GM18867 (cell line): ENCODE data around the gene COG7.
"Not testable (repeated sequence)": the region's sequence is repeated elsewhere in the genome, so short reads cannot be mapped to it uniquely, and the experiment has no call there.

Experiments used
- ATAC-seq: cut with Tn5 transposase; IDR thresholded peaks from one replicate; pipeline ENCODE4 v1.9.1; 2021; ENCODE audit warnings: mild to moderate bottlenecking, moderate library complexity; ENCODE audit not compliant: unreplicated experiment

The COG7 gene

DNA sequence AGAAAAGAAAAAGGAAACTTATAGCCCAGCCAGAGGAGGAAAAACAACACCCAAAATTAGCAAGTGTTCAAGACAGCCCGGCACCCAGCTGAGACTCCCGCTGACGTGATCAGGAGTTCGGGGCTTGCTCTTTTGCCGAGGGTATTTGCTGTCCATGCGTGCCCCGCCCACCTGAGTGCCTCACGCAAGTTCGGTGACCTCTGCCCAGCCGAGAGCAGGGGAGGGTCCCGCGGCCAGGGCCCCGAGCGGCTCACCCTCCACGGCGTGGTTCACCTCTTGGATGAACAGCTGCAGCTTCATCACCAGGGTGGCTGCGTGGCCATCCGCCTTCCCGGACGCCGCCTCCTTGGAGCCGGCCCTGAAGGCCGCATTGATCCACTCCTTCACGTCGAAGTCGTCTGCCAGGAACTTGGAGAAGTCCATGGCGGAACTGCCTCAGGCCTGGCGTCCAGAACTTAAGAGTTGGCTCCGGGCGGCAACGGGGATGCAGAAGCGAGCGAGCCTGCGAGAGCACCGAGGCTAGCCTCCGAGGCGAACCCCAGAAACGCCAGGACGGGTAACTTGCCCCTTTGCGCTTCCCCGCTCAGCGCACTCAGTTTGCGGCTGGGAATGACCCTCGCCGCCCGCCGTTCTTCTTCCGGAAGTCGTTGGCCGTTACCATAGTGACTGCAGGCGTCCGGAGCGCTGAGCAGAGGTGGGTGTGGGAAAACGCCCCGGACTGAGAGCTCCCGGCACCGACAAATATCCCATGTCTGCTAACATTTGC lies at the start of gene COG7:
COG7 (minus strand) TSS at position 618 of the 766 bp plus-strand sequence; CDS start at position 423, 195 bp downstream.
- peak; percentile 82 for ATAC-seq

GRCh38 chr16:23502466-23502865 lies 49.5 kb upstream of the COG7 start:
- no peak for ATAC-seq

DNA sequence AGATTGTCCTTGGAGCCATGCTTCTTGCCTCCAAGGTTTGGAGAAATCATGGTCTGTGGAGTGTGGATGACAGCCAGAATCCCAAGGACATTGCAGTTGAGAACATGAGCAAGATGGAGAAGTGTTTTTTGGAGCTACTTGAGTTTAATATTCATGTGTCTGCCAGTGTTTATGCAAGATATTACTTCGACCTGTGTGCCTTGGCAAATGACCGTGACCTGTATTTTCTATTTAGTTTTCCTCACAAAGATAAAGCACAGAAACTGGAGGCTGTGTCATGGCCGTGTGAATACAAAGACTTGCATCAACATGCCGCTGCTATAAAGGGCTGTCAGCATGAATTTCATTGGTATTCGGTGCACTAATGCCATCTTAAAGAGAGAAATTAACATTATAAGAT lies 48.3 kb upstream of the COG7 start:
- ATAC-seq = no peak

GRCh38 chr16:23500862-23501225 lies 47.9 kb upstream of the COG7 start:
- ATAC-seq = no peak

DNA sequence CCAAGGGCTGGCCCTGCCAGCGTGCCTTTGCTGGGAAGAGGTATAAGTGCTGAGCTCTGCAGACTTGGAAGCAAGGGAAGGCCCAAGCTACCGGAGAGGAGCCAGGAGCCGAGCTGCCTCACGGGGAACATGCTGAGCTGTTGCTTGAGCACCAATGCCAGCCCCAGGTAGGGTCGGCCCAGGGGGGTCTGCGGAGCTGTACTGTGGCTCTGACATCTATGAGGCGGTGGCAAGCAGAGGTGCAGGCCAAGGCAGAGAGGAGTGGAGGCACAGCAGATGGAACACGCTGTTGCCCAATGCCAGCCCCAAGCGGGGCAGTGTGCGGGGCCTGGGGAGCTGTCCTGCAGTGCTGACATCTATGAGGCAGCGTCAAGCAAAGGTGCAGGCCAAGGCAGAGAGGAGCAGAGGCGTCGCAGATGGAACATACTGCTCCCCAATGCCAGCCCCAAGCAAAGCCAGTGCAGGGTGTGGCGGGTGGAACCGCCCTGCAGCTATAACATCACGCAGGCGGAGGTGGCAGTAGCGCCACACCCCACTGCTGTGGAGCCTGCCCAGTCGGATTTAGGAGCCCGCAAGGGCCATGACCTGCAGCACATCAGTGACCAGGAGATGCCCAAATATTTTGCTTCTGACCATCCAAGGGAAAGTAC lies 47.3 kb upstream of the COG7 start:
- ATAC-seq = no peak

DNA sequence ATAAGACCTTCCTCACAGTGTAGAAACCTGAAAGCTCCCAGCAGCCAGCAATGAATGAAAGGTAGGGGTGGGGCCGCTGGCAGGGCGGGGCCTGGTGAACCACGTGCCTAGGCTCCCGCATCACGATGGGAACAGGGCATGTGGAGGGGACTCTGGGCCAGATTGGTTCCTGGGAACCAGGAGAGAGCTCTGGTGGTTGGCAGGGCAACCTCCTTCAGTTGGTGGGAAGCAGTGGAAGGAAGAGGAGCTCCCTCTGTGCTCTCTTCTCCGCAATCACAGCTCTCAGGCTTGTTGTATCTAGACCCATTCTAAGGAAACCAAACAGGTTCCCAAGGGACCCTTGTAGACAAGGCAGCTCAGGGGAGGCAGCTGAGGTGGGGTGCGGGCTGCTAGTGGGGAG lies 46.8 kb upstream of the COG7 start:
- ATAC-seq = no peak

DNA sequence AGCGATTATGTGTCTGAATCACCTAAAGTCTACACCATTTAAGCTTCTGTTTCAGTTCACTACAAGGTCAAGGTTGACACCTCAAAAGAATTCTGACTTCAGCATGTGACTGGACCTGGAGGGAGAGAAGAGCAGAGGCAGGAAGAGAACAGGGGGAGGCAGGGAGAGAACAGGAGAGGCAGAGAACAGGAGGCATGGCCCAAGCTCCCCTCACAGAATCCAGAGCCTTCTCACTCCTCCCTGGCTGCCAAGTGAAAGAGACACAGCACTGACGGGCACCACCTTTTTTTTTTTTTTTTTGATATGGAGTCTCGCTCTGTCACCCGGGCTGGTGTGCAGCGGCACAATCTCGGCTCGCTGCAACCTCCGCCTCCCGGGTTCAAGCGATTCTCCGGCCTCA lies 45.9 kb upstream of the COG7 start:
- no peak for ATAC-seq

GRCh38 chr16:23497543-23497868 lies 44.5 kb upstream of the COG7 start:
- ATAC-seq = no peak

- no peak for ATAC-seq
Observed at GRCh38 chr16:23496821-23497542, 44.0 kb upstream of the COG7 start.

DNA sequence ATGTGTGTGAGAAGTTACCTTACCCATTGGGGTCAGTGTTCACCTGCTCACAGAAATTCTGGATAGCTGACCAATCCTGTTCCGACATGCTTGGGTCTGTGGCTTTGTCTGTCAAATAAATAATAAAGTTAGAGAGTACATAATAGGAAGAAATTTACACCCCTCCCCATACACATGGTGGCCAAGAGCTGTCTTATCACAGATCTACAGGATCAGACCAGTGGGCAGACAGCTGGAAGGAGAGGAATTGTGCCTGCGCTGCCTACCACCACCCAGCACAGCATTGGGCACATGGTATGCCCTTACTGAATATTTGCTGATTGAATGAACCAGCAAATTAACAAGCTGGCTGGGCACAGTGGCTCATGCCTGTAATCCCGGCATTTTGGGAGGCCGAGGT lies 42.7 kb upstream of the COG7 start:
- no peak for ATAC-seq

GRCh38 chr16:23494188-23494587 lies 41.2 kb upstream of the COG7 start:
- ATAC-seq = no peak

- no peak for ATAC-seq
Observed at GRCh38 chr16:23491490-23492391, 38.8 kb upstream of the COG7 start.

DNA sequence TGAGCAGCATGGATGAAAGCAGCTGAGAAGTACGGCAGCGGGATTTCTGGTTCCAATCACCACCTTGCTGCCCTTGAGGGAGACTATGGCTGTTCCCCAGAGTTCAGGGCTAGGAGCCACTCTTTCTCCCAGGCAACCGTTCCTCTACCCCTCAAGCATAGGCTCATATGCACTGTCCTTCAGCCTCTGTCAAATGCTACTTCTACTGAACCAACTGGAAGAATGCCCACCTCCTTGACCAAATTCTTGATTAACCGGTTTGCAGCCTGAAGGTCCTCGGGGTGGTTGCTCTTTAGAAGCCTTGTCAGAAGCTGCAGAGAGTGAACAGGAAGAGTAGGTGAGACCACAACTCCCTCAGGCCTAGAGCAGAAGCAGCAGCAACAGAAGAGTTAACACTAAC lies 33.5 kb upstream of the COG7 start:
- no peak for ATAC-seq

GRCh38 chr16:23485841-23486240 lies 32.9 kb upstream of the COG7 start:
- ATAC-seq = no peak

DNA sequence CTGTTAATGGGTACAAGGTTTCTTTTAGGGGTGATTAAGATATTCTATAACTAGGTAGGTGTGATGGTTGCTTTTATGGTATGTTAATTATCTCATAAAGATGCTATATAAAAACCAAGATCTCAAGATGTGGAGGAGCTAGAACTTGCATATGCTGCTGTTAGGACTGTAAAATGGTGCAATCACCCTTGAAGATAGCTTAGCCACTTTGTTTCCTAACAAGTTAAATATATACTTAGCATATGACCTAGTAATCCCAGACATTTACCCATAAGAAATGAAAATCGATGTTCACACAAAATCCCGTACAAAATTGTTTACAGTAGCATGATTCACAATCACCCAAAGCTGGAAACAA lies 32.2 kb upstream of the COG7 start:
- ATAC-seq = no peak

- no peak for ATAC-seq
Observed at GRCh38 chr16:23484510-23485256, 31.7 kb upstream of the COG7 start.

DNA sequence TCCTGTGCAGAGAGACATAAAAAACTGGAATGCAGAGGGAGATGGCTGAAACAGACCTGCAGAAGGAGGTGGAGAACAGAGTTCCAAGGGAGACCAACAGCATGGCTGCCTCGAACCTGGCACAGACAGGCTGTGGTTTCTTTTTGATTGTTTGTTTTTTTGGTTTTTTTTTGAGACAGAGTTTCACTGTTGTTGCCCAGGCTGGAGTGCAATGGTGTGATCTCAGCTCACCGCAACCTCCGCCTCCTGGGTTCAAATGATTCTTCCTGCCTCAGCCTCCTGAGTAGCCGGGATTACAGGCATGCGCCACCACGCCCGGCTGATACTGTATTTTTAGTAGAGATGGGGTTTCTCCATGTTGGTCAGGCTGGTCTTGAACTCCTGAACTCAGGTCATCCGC lies 30.5 kb upstream of the COG7 start:
- ATAC-seq = not testable (repeated sequence)

DNA sequence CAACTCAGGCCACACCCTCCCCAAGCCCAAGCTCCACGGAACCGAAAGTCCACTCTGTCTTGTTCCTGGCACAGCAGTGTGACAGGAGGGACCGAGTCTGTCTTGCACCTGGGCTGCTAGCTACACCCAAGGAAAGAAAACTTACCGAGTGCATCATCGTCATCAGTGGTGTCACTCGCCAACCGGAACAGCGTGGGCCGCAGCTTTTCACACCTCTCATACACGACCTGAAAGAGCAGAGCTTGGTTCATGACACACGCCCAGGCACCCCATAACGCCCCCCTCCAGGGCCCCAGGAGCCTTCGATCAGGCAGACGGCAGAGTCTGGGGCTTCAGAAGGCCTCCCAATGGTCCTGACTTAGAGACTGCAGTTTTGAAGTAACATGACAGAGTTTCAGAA lies 29.8 kb upstream of the COG7 start:
- ATAC-seq = peak; percentile 94

- no peak for ATAC-seq
Observed at GRCh38 chr16:23480257-23480656, 27.3 kb upstream of the COG7 start.

DNA sequence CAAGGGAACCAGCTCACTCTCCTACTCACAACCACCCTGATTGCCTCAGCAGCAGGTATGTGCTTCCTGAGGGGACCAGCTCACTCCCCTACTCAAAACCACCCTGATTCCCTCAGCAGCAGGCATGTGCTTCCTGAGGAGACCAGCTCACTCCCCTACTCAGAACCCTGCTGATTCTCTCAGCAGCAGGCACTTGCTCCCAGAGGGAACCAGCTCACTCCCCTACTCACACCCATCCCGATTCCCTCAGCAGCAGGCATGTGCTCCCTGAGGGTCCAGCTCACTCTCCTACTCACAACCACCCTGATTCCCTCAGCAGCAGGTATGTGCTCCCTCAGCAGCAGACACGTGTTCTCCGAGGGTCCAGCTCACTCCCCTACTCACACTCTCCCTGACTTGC lies 26.1 kb upstream of the COG7 start:
- ATAC-seq = no peak

DNA sequence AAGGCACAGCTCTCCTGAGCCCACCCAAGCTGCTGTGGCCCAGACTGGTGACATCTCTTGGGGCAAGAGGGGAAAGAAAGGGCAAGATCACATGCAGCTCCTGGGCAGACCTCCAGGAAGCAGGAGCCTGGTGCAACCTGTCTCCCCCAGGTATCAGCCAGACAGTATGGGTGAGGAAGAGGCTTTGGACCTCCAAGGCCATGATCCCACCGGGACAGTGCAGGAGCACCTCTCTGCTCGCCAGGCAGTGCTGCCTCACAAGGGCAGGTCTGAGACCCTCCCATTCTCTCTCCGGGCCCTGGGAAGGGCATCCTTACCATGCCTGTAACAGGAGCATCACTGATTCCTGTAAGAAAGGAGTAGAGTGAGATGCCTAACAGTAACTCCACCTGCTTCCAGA lies 25.6 kb upstream of the COG7 start:
- ATAC-seq = no peak
